Measurements from ENCODE around the gene ACIN1.

DNA sequence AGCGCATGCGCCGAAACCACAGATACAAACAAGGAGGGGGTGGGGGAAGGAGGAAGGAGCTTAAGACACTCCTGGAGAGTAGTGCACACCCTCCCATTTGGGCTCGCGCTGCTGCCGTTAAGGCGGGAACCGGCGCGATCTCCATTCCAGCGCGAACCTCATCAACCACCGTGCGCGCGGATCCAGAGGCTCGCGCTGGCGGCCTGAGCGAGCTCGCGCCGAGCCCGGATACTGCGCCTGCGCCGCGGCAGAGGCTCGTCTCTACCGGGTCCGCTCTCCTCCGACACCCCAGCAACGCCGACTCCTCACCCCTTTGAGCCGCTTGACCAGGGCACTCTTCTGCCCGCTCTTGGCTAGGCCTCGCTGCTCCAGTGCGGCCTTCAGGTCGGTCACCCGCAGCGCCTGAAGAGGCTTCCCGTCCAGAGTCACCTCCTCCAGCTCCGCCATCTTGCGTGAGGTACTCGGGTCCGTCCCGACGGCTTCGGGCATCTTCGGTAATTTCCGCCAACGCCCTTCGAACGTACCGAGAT lies at the start of gene ACIN1:
- TF ChIP-seq, protein P1, sequence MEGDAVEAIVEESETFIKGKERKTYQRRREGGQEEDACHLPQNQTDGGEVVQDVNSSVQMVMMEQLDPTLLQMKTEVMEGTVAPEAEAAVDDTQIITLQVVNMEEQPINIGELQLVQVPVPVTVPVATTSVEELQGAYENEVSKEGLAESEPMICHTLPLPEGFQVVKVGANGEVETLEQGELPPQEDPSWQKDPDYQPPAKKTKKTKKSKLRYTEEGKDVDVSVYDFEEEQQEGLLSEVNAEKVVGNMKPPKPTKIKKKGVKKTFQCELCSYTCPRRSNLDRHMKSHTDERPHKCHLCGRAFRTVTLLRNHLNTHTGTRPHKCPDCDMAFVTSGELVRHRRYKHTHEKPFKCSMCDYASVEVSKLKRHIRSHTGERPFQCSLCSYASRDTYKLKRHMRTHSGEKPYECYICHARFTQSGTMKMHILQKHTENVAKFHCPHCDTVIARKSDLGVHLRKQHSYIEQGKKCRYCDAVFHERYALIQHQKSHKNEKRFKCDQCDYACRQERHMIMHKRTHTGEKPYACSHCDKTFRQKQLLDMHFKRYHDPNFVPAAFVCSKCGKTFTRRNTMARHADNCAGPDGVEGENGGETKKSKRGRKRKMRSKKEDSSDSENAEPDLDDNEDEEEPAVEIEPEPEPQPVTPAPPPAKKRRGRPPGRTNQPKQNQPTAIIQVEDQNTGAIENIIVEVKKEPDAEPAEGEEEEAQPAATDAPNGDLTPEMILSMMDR (conservative IDR thresholded peaks at IDR 0.05 in 1 of 2, IDR thresholded peaks at IDR 0.05 in 1 of 2; ENCODE audit: extremely low read depth in 1 of 2, insufficient read depth in 1 of 2, low read depth in 1 of 2, low read length in 2 of 2): no peak
- TF ChIP-seq EZH2 (IDR thresholded peaks at IDR 0.05; ENCODE audit: borderline replicate concordance, low read length): no peak

All from mammary epithelial cell (primary cell).